Measurements from ENCODE around the gene FAT1.
"Not testable (repeated sequence)": the region's sequence is repeated elsewhere in the genome, so short reads cannot be mapped to it uniquely, and the experiment has no call there.

FAT1 gene, protein sequence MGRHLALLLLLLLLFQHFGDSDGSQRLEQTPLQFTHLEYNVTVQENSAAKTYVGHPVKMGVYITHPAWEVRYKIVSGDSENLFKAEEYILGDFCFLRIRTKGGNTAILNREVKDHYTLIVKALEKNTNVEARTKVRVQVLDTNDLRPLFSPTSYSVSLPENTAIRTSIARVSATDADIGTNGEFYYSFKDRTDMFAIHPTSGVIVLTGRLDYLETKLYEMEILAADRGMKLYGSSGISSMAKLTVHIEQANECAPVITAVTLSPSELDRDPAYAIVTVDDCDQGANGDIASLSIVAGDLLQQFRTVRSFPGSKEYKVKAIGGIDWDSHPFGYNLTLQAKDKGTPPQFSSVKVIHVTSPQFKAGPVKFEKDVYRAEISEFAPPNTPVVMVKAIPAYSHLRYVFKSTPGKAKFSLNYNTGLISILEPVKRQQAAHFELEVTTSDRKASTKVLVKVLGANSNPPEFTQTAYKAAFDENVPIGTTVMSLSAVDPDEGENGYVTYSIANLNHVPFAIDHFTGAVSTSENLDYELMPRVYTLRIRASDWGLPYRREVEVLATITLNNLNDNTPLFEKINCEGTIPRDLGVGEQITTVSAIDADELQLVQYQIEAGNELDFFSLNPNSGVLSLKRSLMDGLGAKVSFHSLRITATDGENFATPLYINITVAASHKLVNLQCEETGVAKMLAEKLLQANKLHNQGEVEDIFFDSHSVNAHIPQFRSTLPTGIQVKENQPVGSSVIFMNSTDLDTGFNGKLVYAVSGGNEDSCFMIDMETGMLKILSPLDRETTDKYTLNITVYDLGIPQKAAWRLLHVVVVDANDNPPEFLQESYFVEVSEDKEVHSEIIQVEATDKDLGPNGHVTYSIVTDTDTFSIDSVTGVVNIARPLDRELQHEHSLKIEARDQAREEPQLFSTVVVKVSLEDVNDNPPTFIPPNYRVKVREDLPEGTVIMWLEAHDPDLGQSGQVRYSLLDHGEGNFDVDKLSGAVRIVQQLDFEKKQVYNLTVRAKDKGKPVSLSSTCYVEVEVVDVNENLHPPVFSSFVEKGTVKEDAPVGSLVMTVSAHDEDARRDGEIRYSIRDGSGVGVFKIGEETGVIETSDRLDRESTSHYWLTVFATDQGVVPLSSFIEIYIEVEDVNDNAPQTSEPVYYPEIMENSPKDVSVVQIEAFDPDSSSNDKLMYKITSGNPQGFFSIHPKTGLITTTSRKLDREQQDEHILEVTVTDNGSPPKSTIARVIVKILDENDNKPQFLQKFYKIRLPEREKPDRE (N-terminal part only)

DNA sequence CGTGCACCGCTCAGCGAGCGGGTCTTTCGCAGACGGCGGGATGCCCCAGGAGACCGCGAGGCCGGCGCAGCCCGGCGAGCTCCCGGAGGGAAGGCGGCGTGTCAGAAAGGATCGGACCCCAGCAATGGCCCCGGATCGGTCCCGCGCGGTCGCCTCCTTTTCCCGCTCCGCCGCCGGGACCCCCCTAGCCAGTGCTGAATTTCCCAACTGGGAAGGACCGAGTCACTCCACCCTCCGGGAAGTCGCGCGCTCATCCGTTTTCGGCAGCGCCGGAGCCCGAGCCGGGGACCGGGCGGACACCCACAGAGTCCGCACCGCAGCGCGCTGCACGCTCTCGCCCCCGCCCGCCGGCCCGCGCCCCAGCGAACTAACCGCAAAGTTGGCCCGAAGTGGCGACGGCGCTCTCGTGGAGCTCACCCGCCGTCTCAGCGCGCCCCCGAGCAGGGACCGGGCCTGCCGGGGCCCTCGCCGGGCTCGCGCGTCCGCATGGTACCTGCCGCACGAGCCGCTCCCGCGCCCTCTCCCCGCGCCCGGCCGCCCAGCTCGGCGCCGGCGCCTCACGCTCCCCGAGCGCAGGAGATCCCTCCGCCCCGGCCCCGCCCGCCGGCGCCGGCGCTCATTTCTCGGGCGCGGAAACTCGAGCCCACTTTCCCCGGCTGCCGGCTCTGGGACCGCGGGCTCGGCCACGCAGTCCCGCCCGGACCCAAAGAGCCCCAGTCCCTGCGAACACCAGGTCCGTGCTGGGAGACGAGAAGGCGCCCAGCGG, at the start of gene FAT1:
FAT1 (minus strand) TSS at position 565 of the 766 bp plus-strand sequence. CDS start 14,029 bp downstream, outside the sequence.
- DNase-seq, result no peak

DNA sequence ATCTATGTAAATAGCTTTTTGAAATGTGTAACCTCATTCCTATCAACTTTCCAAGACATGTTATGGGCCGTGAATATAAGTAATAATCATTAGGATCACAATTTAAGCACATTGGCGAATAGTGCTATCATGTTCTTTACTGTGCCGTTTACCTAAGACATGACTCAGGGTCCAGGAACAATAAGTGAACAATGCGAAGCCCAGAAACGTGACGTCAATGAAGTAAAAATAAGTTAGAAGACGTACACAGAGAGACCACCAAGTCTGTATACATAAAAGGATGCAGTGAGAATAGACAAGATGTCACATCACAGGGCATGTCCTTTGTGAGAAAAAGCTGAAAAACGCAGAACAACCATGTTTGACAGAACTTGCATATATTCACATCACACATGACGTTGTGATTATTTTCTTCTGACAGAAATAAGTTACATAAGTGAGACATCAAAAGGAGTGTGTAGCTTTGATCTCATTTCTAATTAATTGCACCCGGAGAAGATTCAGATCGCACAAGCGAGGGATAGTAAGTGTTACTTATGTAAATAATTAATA, 49.4 kb upstream of the FAT1 start:
- no peak for DNase-seq

DNA sequence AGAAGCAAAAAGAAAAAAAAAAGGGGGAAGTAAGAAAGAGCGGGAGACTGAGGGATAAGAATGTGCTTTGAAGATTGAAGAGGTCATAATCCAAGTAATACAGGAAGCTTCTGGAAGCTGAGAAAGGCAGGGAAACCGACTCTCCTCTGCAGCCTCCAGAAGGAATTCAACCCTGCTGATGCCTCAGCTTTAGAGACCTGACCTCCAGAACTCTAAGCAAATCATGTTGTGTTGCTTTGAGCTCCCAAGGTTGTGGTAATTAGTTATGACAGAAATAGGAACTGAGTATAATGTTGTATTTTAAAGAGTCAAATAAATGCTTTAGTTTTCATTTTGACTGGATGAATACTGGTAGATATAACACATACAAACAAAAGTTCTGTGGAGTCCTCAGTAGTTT, 48.0 kb upstream of the FAT1 start:
- DNase-seq, result no peak

DNA sequence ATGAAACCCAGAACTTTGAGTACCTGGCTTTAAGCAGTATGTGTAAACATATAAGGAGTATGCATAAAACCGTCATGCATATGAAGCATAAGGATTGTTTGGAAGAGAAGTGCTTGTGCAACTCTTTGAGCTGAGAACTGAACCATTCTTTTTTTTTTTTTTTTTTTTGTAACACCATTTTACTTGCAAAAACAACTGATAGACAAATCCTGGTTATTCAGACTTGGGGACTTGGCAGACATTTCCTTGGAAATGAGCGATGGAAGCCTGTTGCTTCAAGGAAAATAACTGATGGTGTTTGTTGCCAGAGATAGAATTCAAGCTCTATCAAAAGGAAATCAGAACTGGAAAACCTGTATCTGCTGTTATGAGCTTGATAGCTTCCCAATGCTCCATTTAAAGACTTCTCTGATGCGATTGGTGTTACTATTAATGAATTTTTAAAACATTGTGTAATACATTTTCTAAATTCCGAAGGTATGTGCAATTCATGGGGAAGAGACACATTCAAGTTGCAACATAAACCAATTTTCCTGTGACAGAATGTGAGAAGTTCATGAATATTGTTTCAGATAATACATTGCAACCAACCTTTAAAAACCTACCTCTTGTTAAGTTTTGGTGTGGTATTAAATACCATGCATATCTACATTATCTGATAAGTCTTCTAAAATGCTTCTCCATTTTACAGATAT, 47.0 kb upstream of the FAT1 start:
- no peak for DNase-seq

DNA sequence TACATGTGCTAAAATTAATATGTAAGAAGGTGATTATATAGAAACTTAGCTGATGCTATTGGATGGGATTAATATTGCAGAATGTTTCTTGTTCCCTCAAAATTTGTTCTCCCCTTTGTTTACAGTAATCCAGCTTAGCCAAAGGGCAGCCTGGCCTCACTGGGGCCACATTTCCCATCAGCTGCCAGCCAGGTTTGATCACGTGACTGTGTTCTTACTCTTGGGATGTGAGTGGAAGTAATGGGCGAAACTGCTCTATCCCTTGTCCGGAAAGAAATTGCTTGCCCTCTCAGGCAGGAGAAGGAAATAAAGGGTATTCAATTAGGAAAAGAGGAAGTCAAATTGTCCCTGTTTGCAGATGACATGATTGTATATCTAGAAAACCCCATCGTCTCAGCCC, 44.1 kb upstream of the FAT1 start:
- DNase-seq, result no peak

DNA sequence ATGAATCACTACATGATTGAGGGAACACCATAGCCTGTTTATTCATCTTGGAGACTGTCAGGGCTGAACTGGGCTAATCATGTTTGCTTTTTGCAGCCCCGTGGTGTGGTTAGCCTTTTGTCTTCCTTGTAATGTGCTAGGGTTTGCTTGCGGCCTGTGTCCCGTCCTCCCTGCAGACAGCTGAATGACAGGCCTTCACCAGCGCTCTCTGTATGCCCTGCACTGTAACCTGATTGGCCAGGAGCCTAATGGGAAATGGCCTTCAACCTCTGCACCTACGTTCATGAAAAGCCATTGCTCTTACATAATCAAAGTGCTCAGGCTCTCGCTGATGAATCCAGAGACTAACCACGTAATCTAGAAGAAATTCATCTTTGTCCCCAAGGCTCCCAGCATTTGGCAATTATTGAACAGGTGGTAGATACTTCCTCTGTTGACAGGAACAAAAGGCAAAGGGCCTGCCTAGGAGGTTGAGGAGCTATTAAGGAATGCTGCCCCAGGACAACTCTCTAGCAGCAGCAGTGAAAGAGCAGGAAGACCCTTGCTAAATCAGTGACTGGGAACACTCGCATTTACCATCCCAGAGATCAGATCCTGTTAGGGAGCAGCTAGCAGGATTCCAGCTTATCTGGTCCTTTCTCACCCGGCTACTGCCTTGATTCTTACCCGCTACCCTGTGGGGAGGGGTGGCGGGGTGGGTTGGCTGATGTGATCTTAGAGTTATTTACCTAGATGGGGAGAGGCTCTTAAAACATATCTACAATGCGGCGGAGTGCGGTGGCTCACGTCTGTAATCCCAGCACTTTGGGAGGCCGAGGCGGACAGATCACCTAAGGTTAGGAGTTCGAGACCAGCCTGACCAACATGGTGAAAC, 42.3 kb upstream of the FAT1 start:
- no peak for DNase-seq

DNA sequence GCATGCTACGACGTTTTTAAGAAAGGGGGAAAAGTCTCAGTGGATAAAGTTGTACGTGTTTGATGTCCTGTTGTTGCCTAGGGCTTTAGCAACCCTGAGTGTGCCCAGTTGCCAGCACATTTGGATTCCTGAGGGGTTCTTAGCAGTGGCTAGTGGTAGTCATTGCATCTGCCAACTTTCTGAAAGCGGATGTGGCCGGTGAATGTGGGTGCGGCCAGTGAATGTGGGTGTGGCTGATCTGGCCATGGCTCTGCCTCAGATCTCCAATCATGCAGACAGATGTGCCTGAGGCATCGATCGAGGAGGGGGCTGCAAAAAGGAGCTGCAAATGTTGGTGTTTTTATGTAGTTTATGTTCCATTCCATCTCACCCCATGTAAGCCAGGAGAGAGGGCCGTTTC, 41.5 kb upstream of the FAT1 start:
- DNase-seq, result no peak

DNA sequence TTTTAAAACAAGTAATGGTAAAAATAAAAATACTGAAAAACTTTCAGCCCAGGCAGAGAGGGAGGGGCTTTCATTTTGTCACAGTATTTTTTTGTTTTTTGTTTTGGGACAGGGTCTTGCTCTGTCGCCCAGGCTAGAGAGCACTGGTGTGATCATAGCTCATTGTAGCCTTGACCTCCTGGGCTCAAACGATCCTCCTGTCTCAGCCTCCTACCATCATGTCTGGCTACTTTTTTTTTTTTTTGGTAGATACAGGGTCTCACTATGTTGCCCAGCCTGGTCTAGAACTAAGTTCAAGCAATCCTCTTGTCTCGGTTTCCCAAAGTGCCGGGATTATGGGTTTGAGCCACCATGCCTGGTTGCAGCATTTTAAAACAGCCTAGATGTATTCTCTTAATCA, 40.8 kb upstream of the FAT1 start:
- no peak for DNase-seq

DNA sequence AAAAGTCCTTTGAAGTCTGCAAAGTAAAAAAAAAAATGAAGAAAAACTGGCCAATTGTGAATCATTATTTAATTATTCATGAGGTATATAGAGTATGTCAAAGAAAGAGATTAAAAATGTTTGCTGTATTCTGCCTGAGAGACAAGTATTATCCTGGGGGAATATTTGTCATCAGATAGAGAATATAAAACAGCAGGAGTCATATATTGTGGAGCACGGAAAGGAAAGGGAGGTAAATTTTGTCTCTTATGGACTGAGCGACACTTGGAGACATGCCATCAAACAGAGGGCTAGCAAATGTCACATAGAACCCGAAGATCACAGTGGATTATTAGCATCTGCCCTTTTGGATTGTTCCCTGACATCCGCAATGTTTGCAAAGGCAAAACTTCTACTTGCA, 39.2 kb upstream of the FAT1 start:
- no peak for DNase-seq

DNA sequence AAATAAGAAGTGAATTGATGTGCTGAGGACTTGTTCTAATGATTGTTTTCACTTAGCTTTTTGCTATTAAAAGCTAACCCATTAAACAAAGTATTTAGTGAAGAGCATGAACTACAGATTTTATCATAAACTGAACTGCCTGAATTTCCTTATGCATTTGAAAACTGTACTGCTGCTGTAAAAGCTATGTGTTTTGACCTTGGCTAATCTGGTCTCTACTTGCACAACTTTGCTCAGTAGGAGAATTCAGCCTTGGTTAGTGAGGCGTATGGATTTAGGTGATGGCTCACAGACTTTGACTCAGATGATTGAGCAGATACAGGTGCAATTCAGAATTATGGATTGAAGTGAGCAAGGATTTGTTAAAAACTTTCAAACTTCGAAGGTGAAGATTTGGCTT, 38.7 kb upstream of the FAT1 start:
- DNase-seq, result no peak

DNA sequence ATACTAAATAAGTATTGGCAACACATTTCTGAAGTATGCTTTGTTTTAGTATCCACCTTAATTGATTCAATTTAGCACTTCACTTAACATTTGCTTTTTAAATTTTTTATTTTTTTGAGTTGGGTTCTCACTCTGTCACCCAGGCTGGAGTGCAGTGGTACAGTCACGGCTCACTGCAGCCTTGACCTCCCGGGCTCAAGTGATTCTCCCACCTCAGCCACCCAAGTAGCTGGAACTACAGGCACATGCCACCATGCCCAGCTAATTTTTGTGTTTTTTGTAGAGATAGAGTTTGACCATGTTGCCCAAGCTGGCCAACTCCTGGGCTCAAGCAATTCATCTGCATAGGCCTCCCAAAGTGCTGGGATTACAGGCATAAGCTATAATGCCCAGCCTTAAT, 38.3 kb upstream of the FAT1 start:
- DNase-seq, result not testable (repeated sequence)

DNA sequence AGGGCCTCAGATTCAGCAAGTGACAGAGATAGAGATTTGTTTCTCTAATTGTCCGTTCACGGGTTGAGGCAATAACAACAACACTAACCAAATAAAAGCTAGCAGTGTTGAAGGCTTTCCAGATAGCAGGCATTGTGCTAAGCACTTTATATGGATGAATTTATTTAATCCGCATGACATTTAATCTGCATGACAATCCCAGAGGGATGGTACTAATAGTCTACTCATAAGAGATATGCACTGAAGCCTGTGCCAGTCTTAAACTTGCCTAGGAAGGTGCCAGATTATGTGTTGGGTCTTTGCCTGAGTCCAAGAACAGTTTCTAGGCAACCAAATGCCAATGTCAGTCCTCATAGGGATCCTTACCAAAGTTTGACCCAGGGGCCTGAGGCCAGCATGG, 37.7 kb upstream of the FAT1 start:
- DNase-seq, result no peak

DNA sequence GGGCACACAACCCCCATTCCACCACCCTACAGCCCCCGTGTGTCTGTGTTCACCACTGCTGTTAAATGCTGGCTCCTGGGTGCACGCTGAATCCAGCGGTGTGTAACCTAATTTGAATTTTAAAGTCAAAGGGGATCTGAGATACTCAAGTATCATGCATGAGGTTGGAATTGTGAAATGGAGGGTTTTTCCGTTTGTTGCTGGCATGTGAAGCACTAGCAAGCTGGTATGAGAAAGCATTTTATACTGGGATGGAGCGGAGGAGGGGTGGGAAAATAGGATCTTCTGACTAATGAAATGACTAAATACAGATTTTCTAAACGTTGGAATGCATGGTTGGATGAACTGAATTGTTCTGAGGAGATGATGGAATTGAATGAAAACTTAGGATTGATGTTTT, 36.9 kb upstream of the FAT1 start:
- DNase-seq, result no peak

DNA sequence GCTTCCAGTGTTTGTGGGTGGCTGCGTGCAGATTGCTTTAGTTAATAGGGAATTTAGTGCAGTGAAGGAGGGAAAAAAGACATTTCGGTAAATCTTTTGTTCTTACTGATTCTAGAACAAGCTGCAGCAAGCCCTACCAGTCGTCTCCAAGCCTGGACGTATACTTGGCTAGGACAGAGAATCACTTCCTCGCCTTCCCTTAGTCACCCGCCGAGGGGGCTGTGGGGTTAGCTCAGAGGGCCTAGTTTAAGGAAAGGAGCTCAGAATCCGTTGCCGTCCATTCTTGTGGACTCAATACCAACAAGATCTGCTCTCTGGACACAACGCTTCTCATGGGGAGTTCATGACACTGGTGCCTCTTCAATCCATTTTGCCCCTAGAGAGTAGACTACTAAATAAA, 36.3 kb upstream of the FAT1 start:
- no peak for DNase-seq

DNA sequence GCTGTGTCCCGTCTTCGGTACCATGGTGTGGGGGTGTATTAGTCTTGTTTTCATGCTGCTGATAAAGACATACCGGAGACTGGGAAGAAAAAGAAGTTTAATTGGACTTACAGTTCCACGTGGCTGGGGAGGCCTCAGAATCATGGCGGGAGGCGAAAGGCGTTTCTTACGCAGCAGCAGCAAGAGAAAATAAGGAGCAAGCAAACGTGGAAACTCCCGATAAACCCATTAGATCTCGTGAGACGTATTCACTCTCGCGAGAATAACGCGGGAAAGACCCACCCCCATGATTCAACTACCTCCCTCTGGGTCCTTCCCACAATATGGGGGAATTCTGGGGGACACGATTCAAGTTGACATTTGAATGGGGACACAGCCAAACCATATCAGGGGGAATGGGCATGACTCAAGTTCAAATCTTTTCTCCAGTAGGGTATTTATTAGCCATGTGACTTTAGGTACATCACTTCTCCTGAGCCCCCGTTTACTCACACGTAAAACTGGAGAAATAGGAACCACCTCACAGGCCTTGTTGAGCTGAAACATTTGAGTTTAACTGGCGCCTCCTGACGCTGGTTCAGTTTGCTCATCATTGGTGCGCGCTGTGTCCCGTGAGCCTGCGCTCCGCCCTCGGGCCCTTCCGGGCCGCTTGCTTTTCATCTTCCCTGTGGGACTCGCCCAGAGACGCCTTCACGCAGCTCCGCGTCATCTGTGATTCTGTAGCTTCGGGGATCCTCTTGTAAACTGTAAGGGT, 35.5 kb upstream of the FAT1 start:
- DNase-seq, result no peak

DNA sequence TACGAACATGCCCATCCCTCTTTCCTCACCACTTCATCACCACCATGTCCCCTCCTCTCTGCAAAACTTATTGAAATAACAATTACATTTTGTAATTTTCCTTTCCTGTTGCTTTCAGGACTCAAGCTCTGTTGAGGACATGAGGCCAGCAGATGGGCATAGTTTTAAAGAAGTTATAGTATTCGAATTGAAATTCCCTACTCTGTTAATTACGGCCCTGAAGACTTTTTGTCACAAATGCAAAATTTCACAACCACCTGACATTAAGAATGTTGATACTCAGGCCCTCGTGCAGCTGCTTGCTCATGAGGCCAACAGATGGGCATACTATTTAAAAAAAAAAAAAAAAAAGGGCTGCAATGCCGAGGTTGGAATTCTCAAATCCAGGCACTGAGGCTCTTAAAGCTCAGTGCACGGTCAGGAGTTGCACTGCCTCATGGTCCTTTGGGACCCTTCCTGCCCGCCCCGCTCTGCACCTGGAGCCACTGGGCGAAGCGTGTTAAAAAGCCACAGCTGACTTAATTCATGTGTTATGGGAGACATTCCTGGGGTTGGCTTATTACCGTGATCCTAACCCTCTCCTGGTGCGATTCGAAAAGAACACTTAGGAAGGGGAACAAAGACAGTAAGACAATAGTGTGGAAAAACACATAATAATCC, 34.2 kb upstream of the FAT1 start:
- DNase-seq, result no peak

DNA sequence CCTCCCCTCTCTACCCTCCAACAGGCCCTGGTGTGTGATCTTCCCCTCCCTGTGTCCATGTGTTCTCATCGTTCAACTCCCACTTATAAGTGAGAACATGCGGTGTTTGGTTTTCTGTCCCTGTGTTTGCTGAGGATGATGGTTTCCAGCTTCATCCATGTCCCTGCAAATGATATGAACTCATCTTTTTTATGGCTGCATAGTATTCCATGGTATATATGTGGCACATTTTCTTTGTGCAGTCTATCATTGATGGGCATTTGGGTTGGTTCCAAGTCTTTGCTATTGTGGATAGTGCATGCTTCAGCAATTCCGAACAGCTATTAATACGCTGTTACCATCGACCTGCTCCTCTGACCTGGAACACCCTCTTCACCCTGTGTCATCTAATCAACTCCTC, 32.9 kb upstream of the FAT1 start:
- DNase-seq, result not testable (repeated sequence)

DNA sequence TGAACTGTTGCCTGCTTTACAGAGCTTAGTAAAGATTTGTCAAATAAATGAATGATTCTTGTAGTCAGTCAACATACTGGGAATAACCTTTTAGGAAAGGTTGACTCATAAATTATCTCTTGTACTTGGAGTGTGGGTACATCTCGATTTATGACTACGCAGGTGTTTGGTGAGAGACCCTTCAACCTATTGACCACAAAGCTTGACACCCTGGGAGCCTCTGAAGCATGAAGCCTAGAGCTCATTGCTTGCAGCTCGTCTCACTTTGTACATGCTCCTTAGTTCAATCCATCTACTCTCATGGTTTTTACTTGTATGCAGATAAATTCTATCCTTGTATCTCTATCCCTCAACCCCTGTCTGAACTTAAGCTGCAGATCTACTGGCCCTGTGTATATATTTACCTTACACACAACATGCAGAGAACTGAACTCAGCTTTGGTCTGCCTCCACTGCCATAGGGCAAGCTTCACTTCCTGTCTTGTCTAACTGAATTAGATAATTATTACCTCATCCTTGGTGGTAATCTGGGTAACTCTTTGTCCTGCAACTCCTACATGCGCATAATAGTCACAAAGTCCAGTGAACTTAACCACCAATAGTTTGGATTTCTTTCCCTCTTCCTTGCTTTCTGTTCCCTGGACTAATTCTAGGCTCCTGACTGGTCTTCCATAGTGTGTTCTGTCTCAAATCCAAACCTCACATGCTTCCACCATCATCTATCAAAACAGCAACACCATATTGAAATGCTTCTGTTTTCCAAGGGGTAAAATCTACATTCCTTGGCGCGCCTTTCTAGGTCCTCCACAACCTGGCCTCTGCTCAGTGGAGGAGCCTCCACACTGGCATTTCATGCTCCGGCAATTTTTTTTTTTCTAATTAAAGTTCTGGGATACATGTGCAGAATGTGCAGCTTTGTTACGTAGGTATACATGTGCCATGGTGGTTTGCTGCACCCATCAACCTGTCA, 32.2 kb upstream of the FAT1 start:
- no peak for DNase-seq

Data from NK-92 treated with Interleukin-12 subunit alpha and Interleukin-12 subunit beta, amount 100 ng/mL, for 24 hours (cell line).